Spleen (tissue), 7 donors: ENCODE data around the gene EGFR.

Source experiments
- POLR2A ChIP-seq, 3 donors: fragments of 450-650 bp; IDR thresholded peaks; one replicate each; pipeline ENCODE4 v1.5.1; 2017; ENCODE audit warnings: antibody characterized with exemption in 3 of 3, mild to moderate bottlenecking in 1 of 3
- POLR2AphosphoS5 ChIP-seq, 3 donors: sonication (generic); formaldehyde crosslinking; IDR thresholded peaks; one replicate each; pipeline ENCODE4 v1.5.1; 2017; ENCODE audit warnings: antibody characterized with exemption in 3 of 3
- TF ChIP-seq, protein P1 (sequence below), 11 experiments: fragments of 200-600 bp in 7 of 11; fragments of 450-650 bp in 4 of 11; sonication (generic) in 4 of 11; IDR thresholded peaks in 8 of 11; conservative IDR thresholded peaks in 3 of 11; 1 replicate in 7 of 11; 2 replicates in 4 of 11; pipeline versions ENCODE4 v1.4.0 to v1.8.0; 2016 to 2021; ENCODE audit warnings: antibody characterized with exemption in 11 of 11, inconsistent platforms in 4 of 11, mild to moderate bottlenecking in 1 of 11
- donor health status: DM: no; HTN: no; CAD: no; lungs with moderate emphysema.
- donor health status: DM: no; HTN: no; CAD: no.
- donor health status: DM: no; HTN: no; CAD: no.

DNA sequence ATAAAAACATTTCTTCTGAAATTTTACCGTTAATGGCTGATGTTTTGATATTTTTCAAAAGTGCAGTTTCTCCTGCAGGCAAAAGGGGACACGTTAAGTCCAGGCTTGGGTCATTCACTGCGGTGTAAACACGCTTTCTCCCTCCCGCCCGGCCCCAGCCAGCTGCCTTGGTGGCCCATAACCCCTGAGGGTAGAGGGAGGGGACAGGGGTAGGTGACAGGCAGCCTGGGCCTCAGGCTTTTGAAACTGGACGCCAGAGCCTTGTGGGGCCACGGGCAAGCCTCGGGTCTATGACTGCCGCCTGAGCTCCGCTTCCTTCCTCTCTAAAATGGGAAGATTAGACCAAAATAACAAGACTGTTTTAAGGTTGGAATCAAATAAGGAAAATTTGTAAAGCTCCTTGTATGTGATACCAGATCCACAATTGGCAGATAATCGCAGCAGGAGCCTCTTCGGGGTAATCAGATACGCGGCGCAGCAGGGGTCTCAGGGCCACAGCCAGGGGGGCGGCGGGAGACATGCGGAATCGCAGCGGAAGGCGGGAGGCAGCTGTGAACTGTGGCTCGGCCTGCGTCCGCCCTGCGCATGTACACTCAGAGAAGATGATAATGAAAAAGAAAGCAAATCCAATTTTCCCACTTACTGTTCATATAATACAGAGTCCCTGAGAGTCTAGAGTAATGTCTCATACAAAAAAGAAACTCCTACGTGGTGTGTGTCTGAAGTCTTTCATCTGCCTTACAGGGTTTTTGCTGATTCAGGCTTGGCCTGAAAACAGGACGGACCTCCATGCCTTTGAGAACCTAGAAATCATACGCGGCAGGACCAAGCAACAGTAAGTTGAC is 138.3 kb downstream of the EGFR start:
- TF ChIP-seq POLR2A (IDR thresholded peaks at IDR 0.05) (no peak), POLR2AphosphoS5 (IDR thresholded peaks at IDR 0.05) (no peak)
- TF ChIP-seq, protein P1, sequence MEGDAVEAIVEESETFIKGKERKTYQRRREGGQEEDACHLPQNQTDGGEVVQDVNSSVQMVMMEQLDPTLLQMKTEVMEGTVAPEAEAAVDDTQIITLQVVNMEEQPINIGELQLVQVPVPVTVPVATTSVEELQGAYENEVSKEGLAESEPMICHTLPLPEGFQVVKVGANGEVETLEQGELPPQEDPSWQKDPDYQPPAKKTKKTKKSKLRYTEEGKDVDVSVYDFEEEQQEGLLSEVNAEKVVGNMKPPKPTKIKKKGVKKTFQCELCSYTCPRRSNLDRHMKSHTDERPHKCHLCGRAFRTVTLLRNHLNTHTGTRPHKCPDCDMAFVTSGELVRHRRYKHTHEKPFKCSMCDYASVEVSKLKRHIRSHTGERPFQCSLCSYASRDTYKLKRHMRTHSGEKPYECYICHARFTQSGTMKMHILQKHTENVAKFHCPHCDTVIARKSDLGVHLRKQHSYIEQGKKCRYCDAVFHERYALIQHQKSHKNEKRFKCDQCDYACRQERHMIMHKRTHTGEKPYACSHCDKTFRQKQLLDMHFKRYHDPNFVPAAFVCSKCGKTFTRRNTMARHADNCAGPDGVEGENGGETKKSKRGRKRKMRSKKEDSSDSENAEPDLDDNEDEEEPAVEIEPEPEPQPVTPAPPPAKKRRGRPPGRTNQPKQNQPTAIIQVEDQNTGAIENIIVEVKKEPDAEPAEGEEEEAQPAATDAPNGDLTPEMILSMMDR (IDR thresholded peaks at IDR 0.05 in 8 of 11, conservative IDR thresholded peaks at IDR 0.05 in 3 of 11): no peak
